GM19438 (cell line): ENCODE data around the gene ANKHD1.
"Not testable (repeated sequence)": the region's sequence is repeated elsewhere in the genome, so short reads cannot be mapped to it uniquely, and the experiment has no call there.

Source experiments
- ATAC-seq: cut with Tn5 transposase; IDR thresholded peaks from one replicate; pipeline ENCODE4 v1.9.1; 2021; ENCODE audit warnings: low read depth; ENCODE audit not compliant: unreplicated experiment

Gene ANKHD1

DNA sequence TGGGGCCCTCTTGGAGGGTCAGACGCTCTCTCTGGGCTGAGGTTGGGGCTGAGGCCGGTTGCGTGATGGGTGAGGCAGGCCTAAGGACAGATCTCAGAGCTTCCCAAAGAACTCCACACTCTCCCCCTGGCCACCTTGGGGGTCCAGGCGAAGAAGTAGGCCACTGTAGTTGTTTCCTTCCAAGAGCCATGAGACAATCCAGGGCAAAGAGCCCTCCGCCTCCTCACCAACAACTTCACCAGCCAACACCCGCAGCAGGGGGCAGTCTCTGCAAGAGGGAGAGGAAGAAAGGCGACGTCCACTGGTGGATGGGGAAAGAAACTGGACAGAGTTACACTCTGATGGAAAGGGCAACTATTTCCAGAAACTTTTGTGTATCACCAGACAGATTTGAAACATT, 173.7 kb downstream of the ANKHD1 start:
- ATAC-seq, result no peak

DNA sequence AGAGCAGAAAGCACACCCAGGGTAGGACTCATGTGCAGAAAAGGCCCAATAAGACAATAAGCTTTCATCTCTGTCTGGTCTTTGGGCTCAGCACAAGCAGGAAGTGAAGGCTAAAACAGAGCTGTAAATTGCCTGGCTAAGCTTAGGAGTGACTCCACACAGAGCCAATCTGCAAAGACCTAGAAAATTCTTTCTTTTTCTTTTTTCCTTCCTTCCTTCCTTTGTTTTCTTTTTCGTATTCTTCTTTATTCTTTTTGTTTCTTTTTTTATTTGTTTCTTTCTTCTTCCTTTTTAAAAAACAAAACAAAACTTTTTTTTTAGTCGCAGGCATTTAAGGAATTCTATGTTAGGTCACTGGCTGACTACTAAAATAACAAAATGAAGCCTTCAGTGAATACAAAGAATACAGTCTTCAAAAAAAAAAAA, 175.2 kb downstream of the ANKHD1 start:
- no peak for ATAC-seq

DNA sequence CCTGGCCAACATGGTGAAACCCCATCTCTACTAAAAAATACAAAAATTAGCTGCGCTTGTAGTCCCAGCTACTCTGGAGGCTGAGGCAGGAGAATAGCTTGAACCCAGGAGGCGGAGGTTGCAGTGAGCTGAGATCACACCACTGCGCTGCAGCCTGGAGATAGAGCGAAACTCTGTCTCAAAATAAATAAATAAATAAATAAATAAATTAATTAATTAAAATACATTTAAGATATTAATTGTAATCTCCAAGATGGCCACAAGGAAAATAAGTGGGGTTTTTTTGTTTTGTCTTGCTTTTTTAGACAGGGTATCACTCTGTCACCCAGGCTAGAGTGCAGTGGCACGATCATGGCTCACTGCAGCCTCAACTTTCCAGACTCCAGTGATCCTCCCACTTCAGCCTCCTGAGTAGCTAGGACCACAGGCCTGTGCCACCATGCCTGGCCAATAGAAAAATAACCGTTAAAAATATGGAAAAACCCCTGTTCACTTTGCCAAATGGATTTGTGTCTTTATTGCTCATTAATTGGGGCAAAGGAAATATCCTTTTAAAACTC, 177.6 kb downstream of the ANKHD1 start:
- not testable (repeated sequence) for ATAC-seq

DNA sequence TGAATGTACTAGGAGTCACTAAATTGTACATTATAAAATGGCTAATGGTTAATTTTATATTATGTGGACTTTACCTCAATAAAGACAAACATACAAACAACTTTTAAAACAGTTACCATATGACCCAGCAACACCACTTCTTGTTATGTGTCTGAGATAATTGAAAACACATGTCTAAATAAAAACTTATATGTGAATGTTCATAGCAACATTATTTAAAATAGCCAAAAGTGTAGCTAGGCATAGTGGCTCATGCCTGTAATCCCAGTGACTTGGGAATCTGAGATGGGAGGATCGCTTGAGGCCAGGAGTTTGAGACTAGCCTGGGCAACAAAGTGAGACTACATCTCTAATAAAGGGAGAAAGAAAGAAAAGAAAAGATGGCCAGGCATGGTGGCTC, 185.9 kb downstream of the ANKHD1 start:
- no peak for ATAC-seq

DNA sequence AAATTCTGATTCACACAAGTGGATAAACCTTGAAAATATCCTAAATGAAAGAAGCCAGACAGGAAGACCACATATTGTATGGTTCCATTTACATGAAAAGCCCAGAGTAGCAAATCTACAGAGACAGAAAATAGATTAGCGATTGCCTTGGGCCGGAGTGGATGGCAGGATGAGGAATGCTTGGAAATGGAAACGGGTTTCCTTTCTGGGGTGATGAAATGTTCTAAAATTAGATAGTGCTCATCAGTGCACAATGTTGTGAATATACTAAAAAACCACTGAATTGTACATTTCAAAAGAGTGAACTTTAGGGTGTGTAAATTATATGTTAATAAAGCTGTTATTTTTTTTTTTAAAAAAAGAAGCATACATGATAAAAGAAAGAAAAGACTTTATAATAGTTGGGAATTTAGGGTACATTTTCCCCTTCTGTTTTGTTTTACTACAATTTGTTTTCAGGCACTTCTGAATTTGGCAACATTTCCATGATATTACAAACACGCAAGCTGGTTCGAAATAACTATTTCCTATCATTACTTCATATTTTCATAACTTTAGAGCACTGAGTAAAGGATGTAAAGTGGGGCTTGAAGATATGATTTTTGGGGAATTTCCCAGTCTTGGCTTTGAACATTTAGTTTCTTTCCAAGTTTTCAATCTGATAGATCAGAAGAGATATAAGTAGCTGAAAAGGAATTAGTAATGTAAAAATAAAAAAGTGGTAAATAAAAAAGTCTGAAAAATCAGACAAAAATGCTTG, 186.9 kb downstream of the ANKHD1 start:
- no peak for ATAC-seq
